Trophoblast cell (in vitro differentiated cells and primary cell): ENCODE measurements around the gene CALR.
"Not testable (repeated sequence)": the region's sequence is repeated elsewhere in the genome, so short reads cannot be mapped to it uniquely, and the experiment has no call there.

Experiments used
- DNase-seq, 2 donors: peaks; one replicate each; pipeline ENCODE4 v3.0.0-alpha.2; 2016
- H2AFZ ChIP-seq: 2 replicates; pipeline ENCODE4 v1.6.1; 2013; ENCODE audit warnings: low read length, moderate library complexity, mild to moderate bottlenecking; ENCODE audit not compliant: insufficient read depth, poor library complexity
- H2AK5ac ChIP-seq: 2 replicates; pipeline ENCODE4 v1.6.1; 2013; ENCODE audit warnings: mild to moderate bottlenecking, low read length
- H2BK120ac ChIP-seq: 2 replicates; pipeline ENCODE4 v1.6.1; 2013; ENCODE audit warnings: low read length, mild to moderate bottlenecking, moderate library complexity; ENCODE audit not compliant: insufficient read depth, poor library complexity
- H2BK12ac ChIP-seq: 2 replicates; pipeline ENCODE4 v1.6.1; 2013; ENCODE audit warnings: mild to moderate bottlenecking, low read length, moderate library complexity
- H2BK5ac ChIP-seq: 2 replicates; pipeline ENCODE4 v1.6.1; 2013; ENCODE audit warnings: low read length, low read depth, moderate library complexity, mild to moderate bottlenecking; ENCODE audit not compliant: poor library complexity
- H3K14ac ChIP-seq: 2 replicates; pipeline ENCODE4 v1.6.1; 2013; ENCODE audit warnings: mild to moderate bottlenecking, low read length
- H3K18ac ChIP-seq: 2 replicates; pipeline ENCODE4 v1.6.1; 2013; ENCODE audit warnings: mild to moderate bottlenecking, low read length
- H3K23ac ChIP-seq: 2 replicates; pipeline ENCODE4 v1.6.1; 2013; ENCODE audit warnings: low read length
- H3K27ac ChIP-seq: 2 replicates; pipeline ENCODE4 v1.5.1; 2013; ENCODE audit warnings: low read depth, mild to moderate bottlenecking, inconsistent platforms, low read length, moderate library complexity
- H3K27me3 ChIP-seq: 2 replicates; pipeline ENCODE4 v1.6.1; 2013; ENCODE audit warnings: inconsistent platforms, mild to moderate bottlenecking, low read length, moderate library complexity; ENCODE audit not compliant: insufficient read depth
- H3K36me3 ChIP-seq, 2 experiments: 1 replicate in 1 of 2; 2 replicates in 1 of 2; pipeline ENCODE4 v1.6.1; 2013; ENCODE audit warnings: low read length in 2 of 2, mild to moderate bottlenecking in 2 of 2, moderate library complexity in 1 of 2; ENCODE audit not compliant: insufficient read depth in 2 of 2, control insufficient read depth in 1 of 2
- H3K4ac ChIP-seq: 2 replicates; pipeline ENCODE4 v1.6.1; 2013; ENCODE audit warnings: low read depth, mild to moderate bottlenecking, low read length, moderate library complexity
- H3K4me1 ChIP-seq, 2 experiments: 1 replicate in 1 of 2; 2 replicates in 1 of 2; pipeline ENCODE4 v1.6.1; 2013; ENCODE audit warnings: low read length in 2 of 2, mild to moderate bottlenecking in 2 of 2, moderate library complexity in 1 of 2; ENCODE audit not compliant: insufficient read depth in 2 of 2, control insufficient read depth in 1 of 2
- H3K4me2 ChIP-seq: 2 replicates; pipeline ENCODE4 v1.6.1; 2013; ENCODE audit warnings: inconsistent platforms, mild to moderate bottlenecking, low read length, moderate library complexity
- H3K4me3 ChIP-seq: 2 replicates; pipeline ENCODE4 v1.5.1; 2013; ENCODE audit warnings: mild to moderate bottlenecking, low read depth, low read length, inconsistent platforms
- H3K79me1 ChIP-seq: one replicate; pipeline ENCODE4 v1.6.1; 2013; ENCODE audit warnings: low read length
- H3K79me2 ChIP-seq: 2 replicates; pipeline ENCODE4 v1.6.1; 2013; ENCODE audit warnings: low read length, mild to moderate bottlenecking; ENCODE audit not compliant: control insufficient read depth, insufficient read depth, poor library complexity
- H3K9ac ChIP-seq: 2 replicates; pipeline ENCODE4 v1.6.1; 2013; ENCODE audit warnings: mild to moderate bottlenecking, low read length
- H3K9me3 ChIP-seq: 2 replicates; pipeline ENCODE4 v1.6.1; 2013; ENCODE audit warnings: low read depth, mild to moderate bottlenecking, control low read depth, inconsistent platforms, low read length; ENCODE audit not compliant: insufficient read depth
- H4K12ac ChIP-seq: 2 replicates; pipeline ENCODE4 v1.6.1; 2013; ENCODE audit warnings: low read depth, mild to moderate bottlenecking, low read length, moderate library complexity
- H4K8ac ChIP-seq: 2 replicates; pipeline ENCODE4 v1.6.1; 2013; ENCODE audit warnings: low read depth, mild to moderate bottlenecking, low read length, moderate library complexity
- H4K91ac ChIP-seq: one replicate; pipeline ENCODE4 v1.6.1; 2013; ENCODE audit warnings: low read depth, mild to moderate bottlenecking, low read length, moderate library complexity
- WGBS: extraction: QIAGEN DNeasy Blood & Tissue Kit; methylation state at CpG from one replicate; pipeline ENCODE4 v1.1.7; 2013; ENCODE audit warnings: missing lambda C conversion rate; ENCODE audit not compliant: insufficient read length, insufficient coverage; ENCODE audit errors: extremely low coverage; 5-methylcytosine and 5-hydroxymethylcytosine counted together

Gene CALR

GRCh38 chr19:12956446-12957388 lies 18.3 kb downstream of the CALR start, which contains the start of gene GADD45GIP1:
Gene GADD45GIP1 (minus strand): TSS chr19:12957223. CDS start chr19:12957212, 11 bp downstream.
- Histone ChIP-seq H2BK120ac (peak within 1 kb of the TSS; percentile 1), H3K23ac (no peak within 1 kb of the TSS), H3K4me3 (peak within 1 kb of the TSS; percentile 97), H4K12ac (peak within 1 kb of the TSS; percentile 78), H3K27ac (peak within 1 kb of the TSS; percentile 91), H3K36me3 (peaks cover 26 to 30% of the 10 kb centered on the region in 2 experiments), H4K8ac (peak within 1 kb of the TSS; percentile 77), H2BK5ac (peak within 1 kb of the TSS; percentile 91), H3K4ac (peak within 1 kb of the TSS; percentile 96), H3K79me2 (peaks cover 5% of the 10 kb centered on the region), H3K14ac (peak within 1 kb of the TSS; percentile 61), H4K91ac (peak within 1 kb of the TSS; percentile 93), H3K79me1 (peaks cover 6% of the 10 kb centered on the region), H3K18ac (peak within 1 kb of the TSS; percentile 43), H3K4me1 (peaks cover 4 to 7% of the 10 kb centered on the region in 2 experiments), H3K4me2 (peak within 1 kb of the TSS; percentile 90), H3K9ac (peak within 1 kb of the TSS; percentile 96), H3K27me3 (no peaks in the 10 kb centered on the region), H2BK12ac (no peak within 1 kb of the TSS), H3K9me3 (peaks cover 2% of the 10 kb centered on the region), H2AK5ac (peak within 1 kb of the TSS; percentile 19), H2AFZ (peak within 1 kb of the TSS; percentile 44)
- no CpG with 5 or more reads among the region's 84 CpGs for WGBS
- peak; percentile 65 to 83 for DNase-seq

- H2BK120ac ChIP-seq, H3K23ac ChIP-seq, H2AK5ac ChIP-seq: not testable (repeated sequence)
Observed at GRCh38 chr19:12957389-12957952, 19.1 kb downstream of the CALR start.

GRCh38 chr19:12959481-12959880 lies 21.1 kb downstream of the CALR start:
- Histone ChIP-seq H4K12ac (no peak overlapping the region), H3K23ac (no peak overlapping the region), H4K91ac (no peak overlapping the region), H3K14ac (no peak overlapping the region), H3K9me3 (peaks cover 2% of the 10 kb centered on the region), H3K27me3 (no peaks in the 10 kb centered on the region), H3K18ac (no peak overlapping the region), H3K4ac (no peak overlapping the region), H2AFZ (no peak overlapping the region), H4K8ac (no peak overlapping the region), H2BK12ac (no peak overlapping the region), H3K9ac (no peak overlapping the region), H3K79me1 (peaks cover 6% of the 10 kb centered on the region), H2AK5ac (no peak overlapping the region), H3K79me2 (peaks cover 5% of the 10 kb centered on the region), H3K4me2 (no peak overlapping the region), H3K27ac (no peak overlapping the region), H2BK120ac (no peak overlapping the region), H2BK5ac (no peak overlapping the region), H3K36me3 (peaks cover under 1 to 4% of the 10 kb centered on the region in 2 experiments), H3K4me1 (peaks cover 4 to 7% of the 10 kb centered on the region in 2 experiments), H3K4me3 (no peak overlapping the region)
- WGBS = no CpG with 5 or more reads among the region's 6 CpGs
- DNase-seq = no peak

More at GRCh38 chr19:12957389-12957952, 19.1 kb downstream of the CALR start:
- Histone ChIP-seq H2AFZ (peak overlapping the region; percentile 44), H4K91ac (peak overlapping the region; percentile 93), H3K36me3 (peaks cover 20 to 23% of the 10 kb centered on the region in 2 experiments), H4K12ac (peak overlapping the region; percentile 78), H3K4me2 (peak overlapping the region; percentile 90), H4K8ac (peak overlapping the region; percentile 77)
- H2BK5ac ChIP-seq, H3K79me2 ChIP-seq, H3K9me3 ChIP-seq, H3K4ac ChIP-seq, H3K18ac ChIP-seq, H2BK12ac ChIP-seq, H3K27ac ChIP-seq, H3K4me3 ChIP-seq, H3K4me1 ChIP-seq, H3K79me1 ChIP-seq, H3K27me3 ChIP-seq, H3K14ac ChIP-seq, DNase-seq, H3K9ac ChIP-seq: not testable (repeated sequence)
- no CpG with 5 or more reads among the region's 31 CpGs for WGBS

- peaks cover 6% of the 10 kb centered on the region for H3K79me1 ChIP-seq
- H3K4me1 ChIP-seq = peaks cover 3 to 4% of the 10 kb centered on the region in 2 experiments
- H3K9me3 ChIP-seq = no peaks in the 10 kb centered on the region
- H3K36me3 ChIP-seq = no peaks in the 10 kb centered on the region
- peak overlapping the region; percentile 77 for H4K8ac ChIP-seq
- H3K14ac ChIP-seq = peak overlapping the region; percentile 60
- DNase-seq = peak; percentile 77 to 90
- WGBS = no CpG with 5 or more reads among the region's 34 CpGs
- no peak overlapping the region for H2BK120ac ChIP-seq
- peak overlapping the region; percentile 93 for H4K12ac ChIP-seq
- no peak overlapping the region for H3K9ac ChIP-seq
- H2BK12ac ChIP-seq = peak overlapping the region; percentile 92
- H3K18ac ChIP-seq = peak overlapping the region; percentile 68
- H3K27me3 ChIP-seq = no peaks in the 10 kb centered on the region
- no peak overlapping the region for H3K23ac ChIP-seq
- no peaks in the 10 kb centered on the region for H3K79me2 ChIP-seq
- no peak overlapping the region for H2AK5ac ChIP-seq
- H2AFZ ChIP-seq = peak overlapping the region; percentile 99
- H3K4me3 ChIP-seq = peak overlapping the region; percentile 13
- no peak overlapping the region for H3K4ac ChIP-seq
- peak overlapping the region; percentile 44 for H2BK5ac ChIP-seq
- H3K4me2 ChIP-seq = peak overlapping the region; percentile 56
- H3K27ac ChIP-seq = no peak overlapping the region
- peak overlapping the region; percentile 71 for H4K91ac ChIP-seq
Observed at GRCh38 chr19:12965017-12965811, 26.8 kb downstream of the CALR start.
